ENCODE results near the gene INCA1.

Gene INCA1

DNA sequence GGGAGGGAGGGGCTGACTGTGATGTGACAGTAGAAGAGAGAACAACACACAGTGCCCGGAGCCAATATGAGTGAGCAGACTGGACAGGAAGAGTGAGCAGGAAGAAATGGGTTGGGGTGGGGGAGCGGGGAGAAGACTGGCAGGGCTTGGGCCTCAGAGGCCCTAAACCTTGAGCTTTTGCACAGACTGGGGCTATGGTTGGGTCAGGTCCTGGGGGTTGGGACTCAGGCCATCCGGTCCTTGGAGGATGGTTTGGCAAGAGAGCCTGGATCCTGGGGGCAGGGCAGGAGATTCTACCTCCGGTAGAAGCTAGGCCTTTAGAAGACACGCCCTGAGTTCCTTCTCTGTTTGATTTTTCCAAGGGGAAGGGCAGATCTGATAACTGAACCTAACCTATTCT is 10.9 kb downstream of the INCA1 start:
- no peak overlapping the region for H3K27ac ChIP-seq (ENCODE audit: low read depth, low read length)
- no peaks in the 10 kb centered on the region for H3K9me3 ChIP-seq (ENCODE audit: insufficient read depth, low read depth, low read length)
- peaks cover 9% of the 10 kb centered on the region; the same call in 1 of the 2 replicates for H3K4me1 ChIP-seq (ENCODE audit: insufficient read depth, low read length)
- no peaks in the 10 kb centered on the region for H3K36me3 ChIP-seq (ENCODE audit: insufficient read depth, low read length)
- peaks cover 11% of the 10 kb centered on the region; the same call in 1 of the 2 replicates for H3K27me3 ChIP-seq (ENCODE audit: insufficient read depth, low read length)
- H3K9ac ChIP-seq (ENCODE audit: low read depth, low read length): no peak overlapping the region
- 83% methylated on average over 5 of the region's 5 CpGs for WGBS
- H3K4me3 ChIP-seq (ENCODE audit: low read length): peak overlapping the region; percentile 71; the same call in 1 of the 2 replicates

DNA sequence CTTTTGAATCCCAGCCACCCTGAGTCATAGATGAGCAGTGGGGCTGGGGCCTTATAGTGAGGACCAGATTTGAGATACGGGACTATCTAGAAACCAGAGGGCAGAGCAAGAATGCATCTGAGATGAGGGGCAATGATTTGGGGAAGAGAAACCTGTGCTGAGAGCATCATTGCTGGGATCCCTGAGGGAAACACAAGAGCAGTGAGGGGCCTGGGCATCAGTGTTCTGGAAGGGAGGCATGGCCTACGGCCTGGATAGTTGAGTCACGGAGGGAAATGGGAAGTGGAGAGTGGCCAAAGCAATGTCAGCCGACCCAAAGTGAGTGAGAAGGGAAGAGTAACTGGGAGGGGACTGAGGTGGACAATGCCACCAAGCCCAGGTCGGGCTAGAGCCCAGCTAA is 15.0 kb downstream of the INCA1 start:
- peaks cover 15% of the 10 kb centered on the region for H3K27me3 ChIP-seq (ENCODE audit: insufficient read depth, low read length)
- H3K27ac ChIP-seq (ENCODE audit: low read depth, low read length): no peak overlapping the region
- H3K9me3 ChIP-seq (ENCODE audit: insufficient read depth, low read depth, low read length): no peaks in the 10 kb centered on the region
- 72% methylated on average over 5 of the region's 5 CpGs for WGBS
- H3K36me3 ChIP-seq (ENCODE audit: insufficient read depth, low read length): 0 out of 2 replicates have a peak, but pooled peaks cover 4% of the 10 kb centered on the region
- H3K9ac ChIP-seq (ENCODE audit: low read depth, low read length): no peak overlapping the region
- H3K4me3 ChIP-seq (ENCODE audit: low read length): no peak overlapping the region
- H3K4me1 ChIP-seq (ENCODE audit: insufficient read depth, low read length): no peaks in the 10 kb centered on the region

DNA sequence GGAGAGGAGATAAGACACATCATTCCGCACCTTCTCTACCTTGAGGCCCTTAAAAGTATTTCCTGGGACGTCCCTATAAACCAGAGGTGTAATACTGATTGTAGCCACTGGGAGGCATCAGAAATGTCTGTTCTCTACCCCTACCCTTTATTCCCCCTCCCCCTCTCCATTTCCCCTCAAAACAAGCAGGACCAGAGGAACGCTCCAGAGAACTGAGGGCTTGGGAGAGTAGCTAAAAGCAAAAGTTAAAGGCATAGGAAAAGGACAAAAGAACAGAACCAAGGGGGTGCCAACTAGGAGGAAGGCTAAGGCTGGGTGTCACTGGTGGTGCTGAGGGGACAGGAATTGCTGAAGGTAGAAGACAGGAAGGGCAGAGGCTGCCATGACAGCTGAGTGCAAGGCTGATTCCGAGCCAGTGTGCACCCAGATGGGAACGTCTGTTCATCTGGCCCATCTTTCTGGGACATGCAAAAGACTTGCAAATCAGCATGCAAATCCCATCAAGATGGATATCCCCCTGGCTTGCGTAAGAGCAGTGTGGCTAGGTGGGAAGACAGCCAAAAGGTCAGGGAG is 16.6 kb downstream of the INCA1 start:
- Histone ChIP-seq H3K9ac (ENCODE audit: low read depth, low read length) (no peak overlapping the region), H3K4me3 (ENCODE audit: low read length) (no peak overlapping the region), H3K9me3 (ENCODE audit: insufficient read depth, low read depth, low read length) (no peaks in the 10 kb centered on the region), H3K27ac (ENCODE audit: low read depth, low read length) (no peak overlapping the region), H3K27me3 (ENCODE audit: insufficient read depth, low read length) (peaks cover 23% of the 10 kb centered on the region), H3K4me1 (ENCODE audit: insufficient read depth, low read length) (no peaks in the 10 kb centered on the region), H3K36me3 (ENCODE audit: insufficient read depth, low read length) (0 out of 2 replicates have a peak, but pooled peaks cover 5% of the 10 kb centered on the region)
- 59% methylated on average over 4 of the region's 6 CpGs for WGBS

DNA sequence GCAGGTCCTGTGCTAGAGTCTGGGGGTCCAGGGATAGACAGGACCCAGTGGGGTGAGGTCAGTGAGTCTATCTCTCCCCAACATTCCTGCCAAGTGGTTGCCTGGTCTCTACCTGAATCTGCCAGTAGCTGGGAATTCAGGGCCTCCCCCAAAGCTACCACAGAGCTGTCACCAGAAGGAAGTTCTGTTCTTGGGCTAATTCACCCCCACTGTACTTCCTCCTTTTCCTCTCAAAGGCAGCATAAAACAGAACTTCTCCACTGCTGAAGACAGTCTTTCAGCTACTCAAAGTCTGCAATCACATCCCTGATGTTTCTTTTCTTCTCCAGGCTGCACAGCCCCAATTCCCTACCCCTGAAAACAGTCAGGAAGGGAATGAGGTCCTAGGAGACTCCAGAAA is 18.6 kb downstream of the INCA1 start:
- Histone ChIP-seq H3K9me3 (ENCODE audit: insufficient read depth, low read depth, low read length) (no peaks in the 10 kb centered on the region), H3K4me1 (ENCODE audit: insufficient read depth, low read length) (no peaks in the 10 kb centered on the region), H3K36me3 (ENCODE audit: insufficient read depth, low read length) (0 out of 2 replicates have a peak, but pooled peaks cover 5% of the 10 kb centered on the region), H3K9ac (ENCODE audit: low read depth, low read length) (no peak overlapping the region), H3K27ac (ENCODE audit: low read depth, low read length) (no peak overlapping the region), H3K27me3 (ENCODE audit: insufficient read depth, low read length) (peaks cover 39% of the 10 kb centered on the region), H3K4me3 (ENCODE audit: low read length) (no peak overlapping the region)

DNA sequence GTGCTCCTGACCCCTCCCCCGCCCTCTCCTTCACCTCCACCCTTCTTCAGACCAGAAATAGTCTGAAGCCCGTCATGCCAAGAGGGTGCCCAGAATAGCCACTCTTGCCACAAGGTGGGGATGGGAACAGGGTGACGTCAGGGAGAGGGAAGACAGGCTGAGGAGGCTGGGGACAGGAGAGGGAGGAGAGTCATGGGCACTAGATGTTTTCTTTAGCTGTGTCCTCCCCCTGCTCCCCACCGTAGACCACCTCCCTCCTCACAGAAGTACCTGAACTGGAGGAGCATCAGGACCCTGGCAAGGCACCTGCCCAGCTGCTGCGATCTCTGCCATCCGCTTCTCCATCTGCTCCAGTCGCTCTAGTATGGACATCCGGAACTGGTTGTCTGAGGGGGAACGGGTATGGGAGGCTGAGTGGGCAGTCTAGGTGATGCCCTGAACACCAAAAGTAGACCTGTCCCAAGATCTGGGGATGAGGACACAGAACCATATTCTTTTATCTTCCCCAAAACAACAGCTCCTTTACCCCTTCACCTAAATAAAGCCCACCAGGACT is 23.1 kb downstream of the INCA1 start:
- Histone ChIP-seq H3K4me1 (ENCODE audit: insufficient read depth, low read length) (peaks cover 6% of the 10 kb centered on the region; the same call in 1 of the 2 replicates), H3K27me3 (ENCODE audit: insufficient read depth, low read length) (peaks cover 39% of the 10 kb centered on the region), H3K27ac (ENCODE audit: low read depth, low read length) (no peak overlapping the region), H3K9ac (ENCODE audit: low read depth, low read length) (no peak overlapping the region), H3K9me3 (ENCODE audit: insufficient read depth, low read depth, low read length) (no peaks in the 10 kb centered on the region), H3K36me3 (ENCODE audit: insufficient read depth, low read length) (peaks cover 5% of the 10 kb centered on the region; the same call in 1 of the 2 replicates), H3K4me3 (ENCODE audit: low read length) (no peak overlapping the region)
- 90% methylated on average over 9 of the region's 9 CpGs for WGBS

DNA sequence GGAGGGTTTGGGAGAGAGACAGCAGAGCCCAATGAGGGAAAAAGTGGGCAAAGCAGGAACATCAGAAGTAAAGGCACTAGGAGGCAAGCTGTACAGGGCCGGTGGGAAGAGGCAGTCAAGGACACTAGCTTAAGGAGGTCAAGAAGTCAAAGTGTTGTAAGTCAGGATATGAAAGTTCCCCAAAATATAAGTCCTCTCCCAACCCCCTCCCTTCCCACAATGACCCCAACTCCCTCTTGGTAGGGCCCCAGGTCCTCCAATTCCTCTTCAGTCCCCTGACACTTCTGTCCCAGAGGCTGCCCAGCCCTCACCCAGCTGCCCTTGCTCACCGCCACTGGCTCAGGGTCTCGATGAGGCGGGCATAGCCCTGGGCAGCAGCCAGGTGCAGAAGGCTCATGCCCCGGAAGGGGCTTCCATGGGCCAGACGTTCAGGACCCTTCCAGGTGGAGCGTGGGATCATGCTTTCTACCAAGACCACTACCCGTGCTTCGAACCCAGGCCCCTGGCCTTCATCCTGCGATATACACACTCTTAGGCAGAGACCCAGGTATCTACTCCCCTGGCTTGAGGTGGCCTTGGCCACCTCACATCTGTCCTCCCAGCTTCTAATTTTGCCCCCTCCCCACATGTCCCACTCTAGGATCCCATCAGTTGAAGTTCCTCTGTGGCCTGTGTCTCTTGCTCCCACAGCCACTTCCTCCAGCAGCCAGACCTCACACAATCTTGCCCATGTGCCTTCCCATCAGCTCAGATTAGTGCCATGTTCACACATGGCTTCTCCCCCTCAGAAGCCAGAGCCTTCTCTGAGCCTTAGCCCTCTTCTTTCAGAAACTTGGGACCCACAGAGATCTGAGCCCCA is 23.8 kb downstream of the INCA1 start:
- Histone ChIP-seq H3K36me3 (ENCODE audit: insufficient read depth, low read length) (peaks cover 5% of the 10 kb centered on the region; the same call in 1 of the 2 replicates), H3K4me1 (ENCODE audit: insufficient read depth, low read length) (peaks cover 6% of the 10 kb centered on the region; the same call in 1 of the 2 replicates), H3K4me3 (ENCODE audit: low read length) (no peak overlapping the region), H3K27ac (ENCODE audit: low read depth, low read length) (no peak overlapping the region), H3K27me3 (ENCODE audit: insufficient read depth, low read length) (peaks cover 35% of the 10 kb centered on the region), H3K9me3 (ENCODE audit: insufficient read depth, low read depth, low read length) (no peaks in the 10 kb centered on the region), H3K9ac (ENCODE audit: low read depth, low read length) (no peak overlapping the region)
- WGBS: 94% methylated on average over 10 of the region's 10 CpGs

DNA sequence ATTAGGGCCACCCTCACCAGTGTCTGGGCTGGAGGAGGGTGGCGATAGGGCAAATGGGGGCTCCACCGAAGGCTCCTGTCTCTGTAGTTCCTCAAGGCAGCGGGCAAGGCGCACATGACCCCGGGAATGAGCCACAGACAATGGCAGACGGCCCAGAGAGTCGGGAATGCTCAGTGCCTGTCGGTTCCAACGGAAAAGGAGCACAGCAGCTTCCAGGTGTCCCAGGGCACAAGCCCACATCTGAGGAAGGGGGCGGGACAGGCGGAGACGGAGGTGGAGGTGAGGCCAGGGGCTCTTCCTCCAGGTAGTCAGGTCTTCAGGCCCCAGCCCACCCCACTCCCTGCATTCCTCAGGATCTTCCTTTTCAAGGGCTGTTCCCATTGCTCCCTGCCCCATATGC is 24.6 kb downstream of the INCA1 start:
- H3K4me1 ChIP-seq (ENCODE audit: insufficient read depth, low read length): peaks cover 6% of the 10 kb centered on the region; the same call in 1 of the 2 replicates
- H3K9ac ChIP-seq (ENCODE audit: low read depth, low read length): no peak overlapping the region
- no peak overlapping the region for H3K4me3 ChIP-seq (ENCODE audit: low read length)
- no peak overlapping the region for H3K27ac ChIP-seq (ENCODE audit: low read depth, low read length)
- 77% methylated on average over 12 of the region's 12 CpGs for WGBS
- H3K9me3 ChIP-seq (ENCODE audit: insufficient read depth, low read depth, low read length): no peaks in the 10 kb centered on the region
- peaks cover 29% of the 10 kb centered on the region for H3K27me3 ChIP-seq (ENCODE audit: insufficient read depth, low read length)
- peaks cover 5% of the 10 kb centered on the region; the same call in 1 of the 2 replicates for H3K36me3 ChIP-seq (ENCODE audit: insufficient read depth, low read length)

DNA sequence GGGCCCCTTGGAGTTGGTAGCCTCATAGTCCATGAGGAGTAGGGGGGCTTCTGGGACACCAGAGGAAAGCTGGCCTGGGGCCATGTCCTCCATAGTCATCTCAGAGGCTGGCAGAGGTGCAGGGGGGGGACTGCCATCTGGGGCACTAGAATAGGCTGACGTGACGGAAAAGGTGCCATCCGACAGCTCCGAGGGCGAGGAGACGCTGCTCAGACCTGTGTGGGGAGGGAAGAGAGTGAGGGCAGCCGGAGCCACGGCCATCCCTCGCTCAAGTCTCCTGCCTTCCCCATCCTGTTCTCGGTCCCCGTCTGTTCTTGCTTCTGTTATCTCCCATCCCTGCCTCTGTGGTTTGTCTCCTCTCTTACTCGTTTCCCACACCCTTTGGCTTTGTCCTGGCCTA is 25.0 kb downstream of the INCA1 start:
- H3K4me3 ChIP-seq (ENCODE audit: low read length): no peak overlapping the region
- peaks cover under 1% of the 10 kb centered on the region; the same call in 1 of the 2 replicates for H3K36me3 ChIP-seq (ENCODE audit: insufficient read depth, low read length)
- H3K27me3 ChIP-seq (ENCODE audit: insufficient read depth, low read length): peaks cover 24% of the 10 kb centered on the region
- H3K9me3 ChIP-seq (ENCODE audit: insufficient read depth, low read depth, low read length): no peaks in the 10 kb centered on the region
- no peak overlapping the region for H3K9ac ChIP-seq (ENCODE audit: low read depth, low read length)
- no peak overlapping the region for H3K27ac ChIP-seq (ENCODE audit: low read depth, low read length)
- 89% methylated on average over 12 of the region's 12 CpGs for WGBS
- peaks cover 6% of the 10 kb centered on the region; the same call in 1 of the 2 replicates for H3K4me1 ChIP-seq (ENCODE audit: insufficient read depth, low read length)

DNA sequence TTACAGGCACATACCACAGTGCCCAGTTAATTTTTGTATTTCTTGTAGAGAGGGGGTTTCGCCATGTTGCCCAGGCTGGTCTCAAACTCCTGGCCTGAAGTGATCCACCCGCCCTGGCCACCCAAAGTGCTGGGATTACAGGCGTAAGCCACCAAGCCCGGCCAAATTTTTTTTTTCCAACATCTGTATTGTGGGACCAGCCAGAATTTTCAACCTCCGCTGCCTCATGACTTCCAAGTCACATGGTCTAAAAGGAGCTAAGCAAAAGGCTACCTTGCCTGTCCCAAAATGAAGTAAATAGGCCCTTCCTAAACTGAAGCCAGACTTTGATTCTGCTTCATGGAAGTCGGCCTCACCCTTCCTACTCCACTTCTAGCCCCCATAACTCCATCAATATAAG is 25.5 kb downstream of the INCA1 start:
- H3K9me3 ChIP-seq (ENCODE audit: insufficient read depth, low read depth, low read length): no peaks in the 10 kb centered on the region
- H3K27ac ChIP-seq (ENCODE audit: low read depth, low read length): no peak overlapping the region
- H3K9ac ChIP-seq (ENCODE audit: low read depth, low read length): no peak overlapping the region
- H3K27me3 ChIP-seq (ENCODE audit: insufficient read depth, low read length): peaks cover 19% of the 10 kb centered on the region
- H3K4me1 ChIP-seq (ENCODE audit: insufficient read depth, low read length): peaks cover 6% of the 10 kb centered on the region; the same call in 1 of the 2 replicates
- H3K36me3 ChIP-seq (ENCODE audit: insufficient read depth, low read length): no peaks in the 10 kb centered on the region; the same call in 1 of the 2 replicates
- H3K4me3 ChIP-seq (ENCODE audit: low read length): no peak overlapping the region
- WGBS: 89% methylated on average over 6 of the region's 6 CpGs

DNA sequence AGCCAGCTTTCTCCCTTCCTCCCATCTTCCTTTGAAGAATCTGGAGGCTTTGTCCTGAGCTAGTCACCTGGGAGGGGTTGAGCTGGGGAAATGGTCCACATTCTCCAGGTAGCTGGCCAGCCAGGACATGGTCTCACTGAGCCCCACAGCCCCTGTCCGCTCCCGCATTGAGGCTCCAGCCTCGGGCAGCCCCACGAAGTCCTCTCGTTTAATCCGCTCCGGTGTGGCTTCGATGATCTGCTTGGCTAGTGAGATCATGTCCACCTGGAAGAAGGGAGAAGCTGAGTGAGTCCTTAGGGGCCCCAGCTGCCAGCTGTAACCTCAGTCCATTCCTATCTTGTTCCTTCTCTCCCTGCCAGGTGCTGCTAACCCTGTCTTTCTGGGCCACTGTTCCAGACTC is 27.0 kb downstream of the INCA1 start:
- peaks cover 13% of the 10 kb centered on the region for H3K27me3 ChIP-seq (ENCODE audit: insufficient read depth, low read length)
- no peak overlapping the region for H3K27ac ChIP-seq (ENCODE audit: low read depth, low read length)
- no peak overlapping the region for H3K4me3 ChIP-seq (ENCODE audit: low read length)
- H3K36me3 ChIP-seq (ENCODE audit: insufficient read depth, low read length): peaks cover 3% of the 10 kb centered on the region
- WGBS: 96% methylated on average over 8 of the region's 8 CpGs
- H3K9me3 ChIP-seq (ENCODE audit: insufficient read depth, low read depth, low read length): no peaks in the 10 kb centered on the region
- H3K4me1 ChIP-seq (ENCODE audit: insufficient read depth, low read length): peaks cover 11% of the 10 kb centered on the region; the same call in 1 of the 2 replicates
- H3K9ac ChIP-seq (ENCODE audit: low read depth, low read length): no peak overlapping the region

All from HUES64 (cell line).